Measurements from ENCODE around the gene TGFBR3.

TGFBR3 gene

GRCh38 chr1:91885716-91886506 is at the start of gene TGFBR3:
TSS of gene TGFBR3 (minus strand) at chr1:91886151. CDS start at chr1:91861531, 24,620 bp downstream.
- H3K4me3 ChIP-seq (ENCODE audit: control insufficient read depth, low read depth, low read length), result peak within 1 kb of the TSS; percentile 93
- peak; percentile 33 for TF ChIP-seq CTCF (conservative IDR thresholded peaks at IDR 0.05; ENCODE audit: control insufficient read depth, insufficient read depth, low read depth, low read length)
- peak; percentile 91 for DNase-seq (ENCODE audit: low read depth)

- no peak for TF ChIP-seq CTCF (conservative IDR thresholded peaks at IDR 0.05; ENCODE audit: control insufficient read depth, insufficient read depth, low read depth, low read length)
- H3K4me3 ChIP-seq (ENCODE audit: control insufficient read depth, low read depth, low read length), result no peak overlapping the region
- no peak for DNase-seq (ENCODE audit: low read depth)
These were observed 43.3 kb upstream of the TGFBR3 start for GRCh38 chr1:91929250-91929649.

- TF ChIP-seq CTCF (conservative IDR thresholded peaks at IDR 0.05; ENCODE audit: control insufficient read depth, insufficient read depth, low read depth, low read length), result no peak
- H3K4me3 ChIP-seq (ENCODE audit: control insufficient read depth, low read depth, low read length), result no peak overlapping the region
- DNase-seq (ENCODE audit: low read depth), result no peak
These were observed 42.1 kb upstream of the TGFBR3 start for GRCh38 chr1:91928026-91928425.

GRCh38 chr1:91925644-91926435 is 39.9 kb upstream of the TGFBR3 start:
- TF ChIP-seq CTCF (conservative IDR thresholded peaks at IDR 0.05; ENCODE audit: control insufficient read depth, insufficient read depth, low read depth, low read length), result no peak
- DNase-seq (ENCODE audit: low read depth), result no peak
- no peak overlapping the region for H3K4me3 ChIP-seq (ENCODE audit: control insufficient read depth, low read depth, low read length)

- TF ChIP-seq CTCF (conservative IDR thresholded peaks at IDR 0.05; ENCODE audit: control insufficient read depth, insufficient read depth, low read depth, low read length), result no peak
- H3K4me3 ChIP-seq (ENCODE audit: control insufficient read depth, low read depth, low read length), result no peak overlapping the region
- peak; percentile 93 for DNase-seq (ENCODE audit: low read depth)
These were observed 38.2 kb upstream of the TGFBR3 start for GRCh38 chr1:91924146-91924545.

- no peak overlapping the region for H3K4me3 ChIP-seq (ENCODE audit: control insufficient read depth, low read depth, low read length)
- no peak for DNase-seq (ENCODE audit: low read depth)
- TF ChIP-seq CTCF (conservative IDR thresholded peaks at IDR 0.05; ENCODE audit: control insufficient read depth, insufficient read depth, low read depth, low read length), result no peak
These were observed 34.0 kb upstream of the TGFBR3 start for GRCh38 chr1:91919962-91920361.
